ENCODE data around the gene EGFL6. TPM values are rescaled to one million over a fixed set of nuclear protein-coding genes. Genes with fewer than 3 reads are reported as not detected.

Gene EGFL6
- total RNA-seq, 1 donor from 2014 or later: 2.0 TPM

Other genes starting within 250 kb of the EGFL6 start
- not detected in 2 replicates for gene ATXN3L, start 249.5 kb upstream of the EGFL6 start, total RNA-seq
- 3.9 and 5.0 TPM in 2 replicates for gene TCEANC, start 83.5 kb downstream of the EGFL6 start, total RNA-seq
- gene RAB9A, start 119.5 kb downstream of the EGFL6 start, total RNA-seq: 9.4 and 11.8 TPM in 2 replicates
- 16.4 and 16.5 TPM in 2 replicates for gene TRAPPC2, start 165.0 kb downstream of the EGFL6 start, total RNA-seq
- gene OFD1, start 165.1 kb downstream of the EGFL6 start, total RNA-seq: 21.9 and 22.0 TPM in 2 replicates
- gene GPM6B, start 247.5 kb downstream of the EGFL6 start, total RNA-seq: not detected in 2 replicates

Measured in activated T-helper 1 cell treated with anti-CD3 and anti-CD28 coated beads, Interleukin-12 subunit alpha, Interleukin-12 subunit beta, Interleukin-2, Interleukin-4 antibody, amounts not matched to agents 30 ng/mL and 10 ng/mL and 1 ng/mL, durations not matched to agents 14 hours and 24 hours and 36 hours (primary cell).